Stimulated activated naive CD4-positive, alpha-beta T cell treated with Interleukin-2 at 50 U/mL for 16 hours (primary cell): ENCODE results near the gene ATXN7.

Source experiments
- DNase-seq: peaks from one replicate; lab custom pipeline; 2025; lab: John Stamatoyannopoulos, UW

Gene ATXN7

GRCh38 chr3:63964681-63965485, 101.2 kb downstream of the ATXN7 start:
- DNase-seq = no peak

GRCh38 chr3:63966007-63966406, 102.3 kb downstream of the ATXN7 start:
- no peak for DNase-seq

- DNase-seq = no peak
These were observed 103.2 kb downstream of the ATXN7 start for GRCh38 chr3:63966871-63967270.

- no peak for DNase-seq
These were observed 104.3 kb downstream of the ATXN7 start for GRCh38 chr3:63967675-63968611.

- no peak for DNase-seq
These were observed 105.1 kb downstream of the ATXN7 start for GRCh38 chr3:63968612-63969350.

GRCh38 chr3:63969876-63970275, 106.2 kb downstream of the ATXN7 start:
- no peak for DNase-seq

- no peak for DNase-seq
These were observed 107.2 kb downstream of the ATXN7 start for GRCh38 chr3:63970631-63971475.

- no peak for DNase-seq
These were observed 108.5 kb downstream of the ATXN7 start for GRCh38 chr3:63972196-63972595.

GRCh38 chr3:63972987-63973386, 109.3 kb downstream of the ATXN7 start:
- DNase-seq = no peak

- DNase-seq = no peak
These were observed 109.7 kb downstream of the ATXN7 start for GRCh38 chr3:63973406-63973805.

- DNase-seq = no peak
These were observed 110.8 kb downstream of the ATXN7 start for GRCh38 chr3:63974451-63974850.

GRCh38 chr3:63975723-63976122, 112.1 kb downstream of the ATXN7 start:
- no peak for DNase-seq

- DNase-seq = no peak
These were observed 112.6 kb downstream of the ATXN7 start for GRCh38 chr3:63976161-63976871.

GRCh38 chr3:63976872-63977200, 113.2 kb downstream of the ATXN7 start:
- DNase-seq = no peak

GRCh38 chr3:63977893-63978292, 114.2 kb downstream of the ATXN7 start:
- DNase-seq = no peak

GRCh38 chr3:63979093-63979885, 115.6 kb downstream of the ATXN7 start:
- DNase-seq = no peak

- no peak for DNase-seq
These were observed 116.4 kb downstream of the ATXN7 start for GRCh38 chr3:63980019-63980418.

- DNase-seq = no peak
These were observed 117.3 kb downstream of the ATXN7 start for GRCh38 chr3:63980830-63981498.

- no peak for DNase-seq
These were observed 118.3 kb downstream of the ATXN7 start for GRCh38 chr3:63981980-63982379.
